GOT3 (cell line): ENCODE data around the gene EMID1.

Experiments used
- DNase-seq: peaks from one replicate; lab custom pipeline; 2025; ENCODE audit warnings: mixed read lengths; lab: John Stamatoyannopoulos, UW

EMID1 gene

DNA sequence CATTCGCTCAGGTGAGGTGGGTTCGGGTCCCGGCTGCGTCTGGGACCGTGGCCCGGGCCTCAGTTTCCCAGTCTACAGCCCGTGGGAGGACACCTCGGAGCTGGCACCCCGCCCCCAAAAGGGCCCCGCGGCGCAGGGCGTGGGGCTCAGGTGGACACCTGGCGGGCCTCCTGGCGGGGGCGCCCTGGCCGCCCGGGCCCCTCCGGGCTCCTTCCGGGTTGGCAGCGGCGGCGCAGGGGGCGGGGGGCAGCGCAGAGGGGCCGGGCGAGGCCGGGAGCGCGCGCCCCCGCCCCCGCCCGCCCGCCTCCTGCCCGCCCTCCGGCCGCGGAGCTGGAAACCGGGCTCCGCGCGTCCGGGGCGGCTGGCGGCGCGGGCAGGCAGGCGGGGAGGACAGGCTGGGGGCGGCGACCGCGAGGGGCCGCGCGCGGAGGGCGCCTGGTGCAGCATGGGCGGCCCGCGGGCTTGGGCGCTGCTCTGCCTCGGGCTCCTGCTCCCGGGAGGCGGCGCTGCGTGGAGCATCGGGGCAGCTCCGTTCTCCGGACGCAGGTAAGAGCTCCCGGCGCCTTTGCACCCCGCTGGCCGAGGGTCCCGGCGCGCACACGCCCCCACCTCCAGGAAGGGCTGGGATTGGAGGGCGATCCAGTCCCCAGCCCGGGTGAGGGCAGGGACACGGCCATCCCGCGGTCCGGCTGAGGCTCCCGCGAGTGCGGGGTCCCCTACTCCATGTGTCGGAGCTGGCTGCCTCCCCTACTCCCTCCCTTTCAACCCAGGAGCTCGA lies at the start of gene EMID1:
EMID1 (plus strand) TSS at position 303 of the 778 bp plus-strand sequence; CDS start at position 446, 143 bp downstream.
- no peak for DNase-seq

DNA sequence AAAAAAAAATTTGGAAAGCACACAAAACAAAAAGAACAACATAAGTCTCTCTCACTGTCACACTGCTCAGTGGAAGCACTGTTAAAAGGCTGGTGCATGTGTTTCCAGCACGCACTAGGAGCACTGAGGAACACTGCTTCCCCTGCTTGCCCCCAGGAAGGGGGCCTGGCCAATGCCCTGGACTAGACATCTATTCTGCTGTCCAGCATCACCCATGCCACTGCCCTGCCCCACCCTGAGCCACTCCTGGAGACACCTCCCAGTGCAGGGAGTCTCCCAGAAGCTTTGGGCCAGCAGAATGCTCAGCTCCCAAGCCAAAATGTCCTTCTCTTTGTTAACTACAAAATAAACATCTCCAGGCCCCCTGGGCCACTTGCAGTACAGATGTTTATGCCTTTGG lies 49.7 kb upstream of the EMID1 start:
- DNase-seq: no peak

DNA sequence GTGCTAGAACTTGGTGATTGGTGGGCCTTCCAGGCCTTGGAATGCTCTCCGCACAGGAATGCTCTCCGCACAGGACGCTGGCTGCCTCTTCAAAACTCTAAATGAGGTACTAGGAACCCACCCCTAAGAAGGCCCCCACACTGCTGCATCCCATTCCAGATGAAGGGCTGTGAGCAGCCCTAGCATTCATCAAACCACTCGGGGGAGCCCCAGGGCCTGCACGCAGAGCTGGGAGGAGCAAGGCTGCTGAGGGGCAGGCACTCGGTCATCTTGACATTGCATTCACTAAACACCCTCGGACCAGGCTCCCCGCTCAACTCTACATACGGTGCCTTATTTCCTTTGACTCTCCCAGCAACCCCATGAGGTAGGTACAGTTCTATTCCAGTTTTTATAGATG lies 49.2 kb upstream of the EMID1 start:
- DNase-seq: no peak

DNA sequence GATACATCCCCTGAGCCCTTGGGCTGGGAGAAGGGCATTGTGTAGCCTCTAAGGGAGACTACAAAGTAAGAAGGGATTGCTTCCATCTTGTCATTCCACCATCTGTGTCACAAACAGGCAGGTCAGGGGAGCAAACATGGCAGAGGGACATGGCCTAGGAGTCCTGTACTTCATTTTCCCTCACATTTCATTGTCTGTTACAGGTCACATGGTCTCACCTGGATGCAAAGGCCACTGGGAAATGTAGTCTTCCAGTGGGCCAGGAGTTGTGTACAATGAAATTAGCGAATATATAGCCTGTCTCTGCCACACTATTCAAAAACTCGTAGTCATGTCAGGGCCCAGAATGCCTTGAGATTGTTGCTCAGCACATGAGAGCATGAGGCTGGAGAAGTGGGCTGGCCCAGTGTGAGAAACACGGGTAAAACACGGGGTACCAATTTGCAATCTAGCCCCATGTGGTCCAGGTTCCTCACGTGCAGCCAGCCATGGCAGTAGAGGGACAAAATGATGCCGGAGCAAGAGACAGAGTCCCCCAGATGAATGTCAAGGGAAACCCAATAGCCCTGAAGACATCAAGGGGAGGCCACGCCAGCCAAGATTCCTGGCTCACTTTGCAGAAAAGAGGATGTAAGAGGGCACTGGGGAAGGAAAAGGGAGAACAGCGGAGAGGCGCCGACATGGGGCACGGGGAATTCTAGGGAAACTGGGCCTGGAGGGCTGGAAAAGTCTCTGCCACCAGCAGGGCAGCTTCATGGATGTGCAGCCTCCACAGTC lies 47.7 kb upstream of the EMID1 start:
- DNase-seq: no peak

DNA sequence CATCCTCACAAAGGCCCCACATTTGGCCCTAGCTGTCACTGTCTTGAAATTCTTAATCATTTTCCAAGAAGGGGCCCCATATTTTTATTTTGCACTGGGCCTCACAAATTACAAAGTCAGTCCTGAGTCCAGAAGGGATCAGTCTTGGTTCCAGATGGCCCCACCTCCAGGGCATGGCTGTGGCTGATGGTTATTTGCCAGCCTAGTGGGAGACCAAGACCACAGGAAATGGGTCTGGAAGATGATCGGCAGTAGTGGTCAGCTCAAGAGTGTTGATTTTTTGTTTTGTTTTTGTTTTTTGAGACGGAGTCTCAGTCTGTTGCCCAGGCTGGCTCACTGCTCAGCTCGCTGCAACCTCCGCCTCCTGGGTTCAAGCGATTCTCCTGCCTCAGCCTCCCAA lies 47.1 kb upstream of the EMID1 start:
- DNase-seq: no peak

DNA sequence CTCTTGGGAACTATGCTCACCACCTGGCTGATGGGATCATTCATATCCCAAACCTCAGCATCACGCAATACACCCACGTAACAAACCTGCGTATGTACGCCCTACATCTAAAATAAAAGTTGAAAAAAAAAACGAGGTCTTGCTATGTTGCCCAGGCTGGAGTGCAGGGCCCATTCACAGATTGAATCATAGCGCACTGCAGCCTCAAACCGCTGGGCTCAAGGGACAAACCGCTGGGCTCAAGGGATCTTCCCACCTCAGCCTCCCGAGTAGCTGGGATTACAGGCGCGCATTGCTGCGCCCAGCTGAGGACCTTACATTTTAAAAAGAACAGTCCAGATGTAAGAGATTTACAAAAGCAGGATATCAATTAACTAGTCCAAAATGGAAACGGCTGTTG lies 41.9 kb upstream of the EMID1 start:
- no peak for DNase-seq

DNA sequence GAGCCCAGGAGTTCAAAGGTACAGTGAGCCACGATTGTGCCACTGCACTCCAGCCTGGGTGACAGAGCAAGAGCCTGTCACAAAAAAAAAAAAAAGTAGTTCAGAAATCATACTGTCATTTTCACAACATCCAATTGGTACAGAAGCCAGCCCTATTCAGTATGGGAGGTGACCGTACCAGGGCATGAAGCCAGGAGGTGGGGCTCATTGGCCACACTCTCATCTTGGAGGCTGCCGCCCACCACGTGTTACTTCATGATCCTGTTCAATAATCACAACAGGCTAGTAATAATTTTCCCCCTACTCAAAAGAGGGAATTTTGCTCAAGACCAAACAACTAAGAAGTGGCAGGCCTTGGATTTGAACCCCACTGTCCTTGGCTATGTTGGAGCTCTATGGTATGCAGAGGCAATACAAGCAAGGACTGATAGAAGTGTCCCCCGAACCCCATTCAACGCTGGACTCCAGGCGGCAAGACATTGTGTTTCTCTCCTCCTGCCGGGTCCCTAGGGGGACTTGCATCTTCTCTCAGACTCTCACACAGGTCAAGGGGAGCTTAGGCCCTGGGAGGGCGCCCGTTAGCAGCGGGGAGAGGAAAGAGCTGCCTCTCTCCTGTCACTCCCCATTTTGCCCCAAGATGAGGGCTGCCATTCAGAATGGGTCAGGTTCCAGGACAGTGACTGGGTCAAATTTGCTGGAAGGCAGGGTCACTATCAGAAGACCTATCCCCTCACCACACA lies 40.2 kb upstream of the EMID1 start:
- DNase-seq: no peak

DNA sequence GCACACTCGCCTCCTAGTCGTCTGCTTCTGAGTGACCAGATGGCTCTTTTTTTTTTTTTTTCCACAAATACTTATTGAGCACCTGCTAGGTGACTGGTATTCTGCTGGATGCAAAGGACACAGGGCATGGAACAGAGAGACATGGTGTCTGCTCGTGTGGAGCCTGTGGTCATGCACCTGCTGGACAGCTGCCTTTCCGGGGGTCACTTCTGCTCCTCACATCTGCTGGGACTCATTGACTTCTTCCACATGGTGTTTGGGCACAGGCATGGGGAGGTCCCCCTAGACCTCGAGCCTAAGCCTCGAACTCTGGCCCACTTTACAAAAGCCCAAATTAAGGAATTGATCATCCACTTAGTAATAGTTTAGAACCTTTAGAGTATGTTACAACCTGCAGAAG lies 39.5 kb upstream of the EMID1 start:
- DNase-seq: no peak

DNA sequence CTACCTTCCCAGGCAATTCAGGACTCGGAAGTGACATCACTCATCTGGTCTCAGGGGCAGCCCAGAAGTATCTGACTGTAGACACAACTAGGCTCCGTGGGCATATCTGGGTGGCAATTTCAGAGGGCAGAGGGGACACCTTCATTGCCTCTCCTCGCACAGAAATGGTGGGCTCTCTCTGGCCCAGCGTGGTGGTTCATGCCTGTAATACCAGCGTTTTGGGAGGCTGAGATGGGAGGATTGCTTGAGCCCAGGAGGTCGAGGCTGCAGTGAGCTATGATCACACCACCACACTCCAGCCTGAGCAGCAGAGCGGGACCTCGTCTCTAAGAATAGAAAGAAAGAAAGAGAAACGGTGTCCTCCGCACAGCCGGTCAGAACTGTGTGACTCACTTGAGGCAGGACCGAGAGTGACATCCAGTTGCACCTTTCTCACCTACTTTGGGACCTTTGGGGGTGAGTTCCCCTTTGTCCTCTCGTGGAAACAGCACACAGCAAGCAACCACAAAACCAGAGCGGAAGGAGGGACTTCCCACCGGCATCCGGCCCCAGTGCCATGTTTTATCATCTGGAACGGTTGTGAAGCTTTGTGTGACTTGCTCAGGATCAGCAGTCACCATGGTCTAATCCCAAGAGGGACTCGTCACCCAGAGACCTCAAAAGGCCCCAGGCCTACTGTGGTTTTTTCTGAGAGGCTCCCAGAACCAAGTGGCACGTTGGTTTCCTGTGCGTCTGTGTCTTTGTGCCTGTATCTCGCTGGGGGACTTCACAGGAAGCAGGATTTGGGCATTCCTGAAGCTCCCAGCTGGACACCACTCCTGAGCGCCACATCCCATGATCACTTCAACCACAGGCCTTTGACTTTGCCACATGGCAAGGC lies 38.4 kb upstream of the EMID1 start:
- DNase-seq: no peak

DNA sequence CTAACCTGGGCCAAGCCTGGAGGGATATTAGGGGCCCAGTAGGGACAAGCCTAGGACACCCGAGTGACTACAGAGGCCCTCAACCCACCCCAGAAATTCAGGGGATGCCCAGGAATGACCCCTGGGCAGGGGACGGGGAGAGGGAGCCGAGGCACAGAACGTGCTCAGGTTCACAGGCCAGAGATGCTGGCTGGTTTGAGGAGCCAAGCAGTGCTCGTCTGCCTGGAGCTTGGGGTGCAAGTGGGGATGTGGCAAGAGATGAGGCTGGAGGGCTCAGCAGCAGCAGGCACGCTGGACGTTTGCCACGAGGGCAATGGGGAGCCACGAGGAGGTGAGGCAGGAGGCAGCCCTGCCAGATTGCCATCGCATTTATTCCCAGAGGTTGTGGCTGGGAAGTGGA lies 34.0 kb upstream of the EMID1 start:
- DNase-seq: no peak

DNA sequence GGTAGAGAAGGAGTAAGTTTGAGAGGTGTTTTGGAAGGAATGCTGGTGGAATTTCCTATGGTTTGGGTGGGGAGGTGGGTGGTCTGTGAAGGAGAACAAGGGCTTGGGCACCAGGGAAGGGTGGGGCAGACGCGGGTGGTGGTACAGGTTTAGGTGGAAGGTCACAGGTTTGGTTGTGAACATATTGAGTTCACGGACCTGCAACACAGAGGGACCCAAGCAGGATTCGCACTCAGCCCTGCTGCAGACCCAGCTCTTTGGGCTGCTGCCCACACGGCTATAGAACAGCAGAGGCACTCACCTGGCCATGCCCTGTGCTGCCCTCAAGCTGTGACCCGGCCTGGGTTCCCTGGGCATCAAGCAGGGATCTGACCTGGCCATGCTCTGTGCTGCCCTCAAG lies 33.5 kb upstream of the EMID1 start:
- DNase-seq: no peak

DNA sequence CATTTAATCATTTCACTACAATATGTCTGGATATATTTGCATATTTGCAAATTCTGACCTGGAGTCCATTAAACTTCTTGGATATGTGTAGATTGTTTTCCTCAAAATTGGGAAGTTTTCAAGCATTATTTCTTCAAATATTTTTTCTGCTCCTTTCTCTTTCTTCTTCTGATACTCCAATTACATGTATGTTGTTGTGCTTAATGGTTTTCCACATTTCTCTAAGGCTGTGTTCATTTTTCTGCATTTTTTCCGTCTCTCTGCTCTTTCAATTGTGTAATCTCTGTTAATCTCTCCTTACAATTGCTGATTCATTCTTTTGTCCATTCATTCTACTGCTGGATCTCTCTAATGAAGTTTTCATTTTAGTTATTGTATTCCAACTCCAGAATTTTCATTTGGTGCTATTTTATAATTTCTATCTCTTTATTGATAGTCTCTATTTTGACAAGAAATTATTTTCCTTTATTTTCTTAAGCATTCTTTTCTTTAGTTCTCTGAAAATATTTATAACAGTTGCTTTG lies 30.3 kb upstream of the EMID1 start:
- DNase-seq: no peak

DNA sequence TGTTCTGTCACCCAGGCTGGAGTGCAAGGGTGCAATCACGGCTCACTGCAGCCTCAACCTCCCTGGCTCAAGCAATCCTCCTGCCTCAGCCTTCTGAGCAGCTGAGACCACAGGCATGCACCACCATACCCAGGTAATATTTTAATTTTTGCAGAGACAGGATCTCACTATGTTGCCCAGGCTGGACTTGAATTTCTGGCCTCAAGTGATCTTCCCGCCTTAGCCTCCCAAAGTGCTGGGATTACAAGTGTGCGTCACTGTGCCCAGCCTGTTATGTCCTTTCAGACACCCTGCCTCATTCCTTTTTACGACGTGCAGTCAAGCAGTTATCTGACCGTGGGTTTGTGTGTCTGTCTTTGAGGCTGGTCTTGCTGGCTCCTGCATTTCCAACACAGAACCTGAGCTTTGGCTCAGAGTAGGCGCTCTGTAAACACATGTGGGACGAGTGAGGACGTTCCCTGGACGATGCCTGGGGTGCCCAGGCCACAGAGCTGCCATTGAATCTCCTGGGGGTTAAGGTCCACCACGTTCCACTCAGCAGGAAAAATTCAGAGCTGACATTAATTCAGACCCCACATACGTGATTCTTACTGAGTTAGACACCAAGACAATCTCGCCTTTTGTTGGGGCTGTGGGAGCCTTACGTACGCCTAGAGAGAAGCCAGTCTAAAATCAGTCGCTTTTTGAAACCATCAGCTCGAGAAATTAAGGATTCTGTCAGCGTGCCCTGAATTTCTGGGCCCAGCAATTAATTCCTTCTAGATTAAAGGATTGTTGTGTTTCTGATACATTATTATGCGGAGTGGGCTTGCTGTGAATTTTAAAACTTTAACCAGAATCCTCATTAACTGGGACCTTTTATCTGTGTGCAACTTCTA lies 21.5 kb upstream of the EMID1 start:
- DNase-seq: no peak

DNA sequence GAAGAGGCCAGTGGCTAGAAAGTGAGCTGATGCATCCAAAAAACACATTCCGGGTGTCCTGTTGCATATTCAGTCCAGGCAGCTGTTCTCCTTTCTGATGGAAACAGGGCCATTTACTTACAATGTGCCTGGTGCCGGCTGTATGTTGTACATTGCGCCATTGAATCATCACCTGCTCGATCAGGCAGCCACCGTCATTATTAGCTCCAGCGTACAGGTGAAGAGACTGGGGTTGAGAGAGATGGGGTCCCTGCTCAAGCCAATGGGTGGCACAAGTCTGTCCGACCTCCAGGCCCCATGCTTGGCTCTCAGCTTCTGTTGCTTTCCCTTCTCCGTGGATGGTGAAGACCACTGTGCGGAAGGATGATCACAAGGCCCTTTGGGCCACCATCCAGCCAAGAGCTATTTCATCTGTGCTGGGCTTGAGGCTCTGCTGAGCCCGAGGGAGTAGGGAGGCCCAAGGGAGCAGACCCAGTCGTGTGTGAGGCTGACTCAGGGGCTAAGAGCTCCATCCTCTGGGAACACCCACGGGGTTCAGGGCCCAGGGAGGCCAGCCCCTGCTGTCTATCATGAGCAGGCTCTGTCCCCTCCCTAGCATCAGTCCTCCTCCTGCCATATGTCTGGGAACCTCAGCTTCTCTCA lies 20.7 kb upstream of the EMID1 start:
- no peak for DNase-seq

DNA sequence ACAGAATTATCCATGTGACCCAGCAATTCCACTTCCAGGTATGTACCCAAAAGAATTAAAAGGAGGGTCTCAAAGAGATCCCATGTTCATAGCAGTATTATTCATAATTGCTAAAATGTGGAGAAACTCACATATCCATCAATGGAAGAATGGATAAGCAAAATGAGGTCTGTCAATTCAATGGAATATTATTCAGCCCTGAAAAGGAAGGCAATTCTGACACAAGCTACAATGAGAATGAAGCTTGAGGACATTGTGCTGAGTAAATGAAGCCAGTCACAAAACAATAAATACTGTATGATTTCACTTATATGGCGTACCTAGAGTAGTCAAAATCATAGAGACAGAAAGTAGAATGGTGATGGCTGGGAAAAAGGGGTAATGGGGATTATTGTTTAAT lies 19.4 kb upstream of the EMID1 start:
- no peak for DNase-seq

DNA sequence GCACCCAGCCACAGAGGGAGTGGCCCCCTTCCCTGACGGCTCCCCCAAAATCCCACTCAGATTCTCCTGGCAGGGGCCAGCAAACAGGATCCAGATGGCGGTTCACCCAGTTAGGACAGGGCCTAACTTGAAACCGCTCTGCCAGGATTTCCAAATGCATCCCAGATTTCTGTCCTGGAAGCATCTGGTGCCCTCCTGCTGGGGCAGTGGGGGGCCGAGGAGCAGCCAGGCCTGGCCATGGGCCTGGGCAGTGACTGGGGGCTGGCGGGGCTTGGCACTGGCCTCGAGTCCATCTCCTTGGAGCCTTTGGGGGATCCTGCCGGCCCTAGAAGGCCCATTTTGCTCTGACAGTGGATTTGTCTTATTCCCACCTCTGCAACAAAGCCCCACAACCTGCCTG lies 17.9 kb upstream of the EMID1 start:
- no peak for DNase-seq

DNA sequence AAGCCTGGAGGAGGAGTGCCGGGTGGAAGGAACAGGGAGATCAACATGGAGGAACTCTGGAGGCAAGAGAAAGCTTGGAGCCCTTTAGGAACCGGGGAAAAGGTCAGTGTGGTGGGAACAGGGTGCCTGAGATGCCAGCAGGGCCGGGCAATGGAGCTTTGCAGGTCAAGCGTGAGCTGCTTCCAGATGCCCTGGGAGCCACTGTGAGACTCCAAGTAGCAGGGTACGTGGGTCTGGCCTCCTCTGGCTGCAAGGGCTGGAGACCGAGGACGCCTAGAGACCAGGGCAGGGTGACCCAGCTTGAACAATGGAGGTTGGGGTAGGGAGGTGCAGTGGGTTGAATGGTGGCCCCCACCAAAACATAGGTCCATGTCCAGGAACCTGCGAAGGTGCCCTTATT lies 15.6 kb upstream of the EMID1 start:
- no peak for DNase-seq

DNA sequence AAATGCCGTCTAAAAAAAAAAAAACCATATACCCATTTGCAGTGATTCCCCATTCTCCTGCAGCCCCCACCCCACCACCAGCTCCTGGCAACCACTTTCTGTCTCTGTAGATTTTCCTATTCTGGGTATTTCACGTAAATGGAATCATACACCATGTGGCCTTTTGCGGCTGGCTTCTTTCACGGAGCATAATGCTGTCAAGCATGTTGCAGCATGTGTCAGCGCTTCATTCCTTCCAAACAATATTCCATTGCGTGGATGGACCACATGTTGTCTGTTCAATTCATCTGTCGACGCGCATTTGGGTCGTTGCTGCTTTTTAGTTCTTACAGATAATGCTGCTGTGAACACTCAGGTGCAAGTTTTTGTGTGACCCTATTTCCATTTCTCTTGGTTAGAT lies 14.8 kb upstream of the EMID1 start:
- no peak for DNase-seq

DNA sequence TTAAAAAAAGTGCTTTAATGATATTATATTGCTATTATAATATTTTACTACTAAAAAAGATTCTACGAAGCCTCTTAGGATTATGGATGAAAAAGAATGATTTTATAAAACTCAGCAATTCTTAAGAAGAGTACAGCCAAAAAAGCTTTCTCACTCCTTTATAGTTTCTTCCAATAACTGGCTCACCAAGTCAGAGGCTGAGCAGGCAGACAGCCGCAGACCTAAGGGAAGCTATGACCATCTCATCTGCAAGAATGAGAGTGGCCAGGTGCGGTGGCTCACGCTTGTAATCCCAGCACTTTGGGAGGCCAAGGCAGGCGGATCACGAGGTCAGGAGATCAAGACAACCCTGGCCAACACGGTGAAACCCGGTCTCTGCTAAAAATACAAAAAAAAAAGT lies 12.7 kb upstream of the EMID1 start:
- DNase-seq: no peak

DNA sequence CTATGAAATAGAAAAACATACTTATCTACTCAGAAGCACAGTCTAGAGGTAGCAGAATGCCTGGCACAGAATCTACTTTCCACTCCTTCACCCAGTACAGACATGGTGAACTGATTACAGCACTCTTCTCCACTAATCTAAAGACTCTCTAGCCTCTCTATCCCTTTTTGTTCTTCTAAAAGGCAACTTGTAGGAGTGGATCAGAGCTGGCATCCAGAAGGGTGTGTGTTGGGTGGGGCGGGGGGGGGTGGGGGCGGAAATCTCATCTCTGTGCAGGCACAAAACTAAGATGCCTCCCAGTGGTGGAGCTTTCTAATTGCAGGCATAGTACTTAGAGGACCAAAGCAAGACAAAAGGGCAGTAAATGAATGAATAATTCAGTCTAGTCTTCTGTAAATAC lies 11.5 kb upstream of the EMID1 start:
- DNase-seq: no peak
